CD4-positive, CD25-positive, alpha-beta regulatory T cell (primary cell): ENCODE results near the gene SLC12A4. TPM values are rescaled to one million over a fixed set of nuclear protein-coding genes. Genes with fewer than 3 reads are reported as not detected.

ENCODE experiments used
- ATAC-seq, 2 donors: fragments of 150-1000 bp; cut with Tn5 transposase; one replicate each; pipeline ENCODE4 v1.10.0; 2021; ENCODE audit warnings: low read depth in 2 of 2, moderate number of reproducible peaks in 2 of 2, moderate library complexity in 1 of 2
- DNase-seq, 3 donors: peaks; one replicate each; pipeline versions ENCODE4 v3.0.0 to v3.0.0-alpha.2; 2012 to 2022; ENCODE audit warnings: mixed read lengths in 1 of 3
- H3K27ac ChIP-seq: one replicate; pipeline ENCODE4 v1.7.0; 2013; ENCODE audit warnings: mild to moderate bottlenecking, low read length; ENCODE audit not compliant: insufficient read depth, poor library complexity, severe bottlenecking
- H3K27me3 ChIP-seq: one replicate; pipeline ENCODE4 v1.7.0; 2013; ENCODE audit warnings: low read length; ENCODE audit not compliant: control insufficient read depth, insufficient read depth
- H3K36me3 ChIP-seq: one replicate; pipeline ENCODE4 v1.7.0; 2013; ENCODE audit warnings: mild to moderate bottlenecking, low read length, moderate library complexity; ENCODE audit not compliant: control insufficient read depth, insufficient read depth
- H3K4me1 ChIP-seq: 2 replicates; pipeline ENCODE4 v1.7.0; 2013; ENCODE audit warnings: mild to moderate bottlenecking, low read length; ENCODE audit not compliant: insufficient read depth, control insufficient read depth, poor library complexity, severe bottlenecking
- H3K4me3 ChIP-seq: one replicate; pipeline ENCODE4 v1.7.0; 2013; ENCODE audit warnings: low read depth, mild to moderate bottlenecking, low read length, moderate library complexity
- H3K9me3 ChIP-seq, 2 experiments: 1 replicate in 1 of 2; 2 replicates in 1 of 2; pipeline ENCODE4 v1.7.0; 2013; ENCODE audit warnings: low read length in 2 of 2, mild to moderate bottlenecking in 1 of 2, moderate library complexity in 1 of 2; ENCODE audit not compliant: control insufficient read depth in 2 of 2
- H3K27ac Mint-ChIP-seq, 3 donors: one replicate each; pipeline ENCODE4 v1.8.0; 2020 to 2022; ENCODE audit warnings: mild to moderate bottlenecking in 3 of 3, mixed read lengths in 3 of 3, moderate library complexity in 2 of 3
- H3K27me3 Mint-ChIP-seq: one replicate; pipeline ENCODE4 v1.8.0; 2022; ENCODE audit warnings: mild to moderate bottlenecking, mixed read lengths
- H3K36me3 Mint-ChIP-seq: one replicate; pipeline ENCODE4 v1.8.0; 2020; ENCODE audit warnings: mixed read lengths
- H3K4me1 Mint-ChIP-seq, 4 donors: one replicate each; pipeline ENCODE4 v1.8.0; 2020 to 2022; ENCODE audit warnings: mixed read lengths in 4 of 4, mild to moderate bottlenecking in 1 of 4
- H3K4me3 Mint-ChIP-seq, 4 donors: one replicate each; pipeline ENCODE4 v1.8.0; 2020 to 2022; ENCODE audit warnings: mild to moderate bottlenecking in 4 of 4, mixed read lengths in 4 of 4, moderate library complexity in 3 of 4
- H3K9me3 Mint-ChIP-seq, 7 donors: one replicate each; pipeline ENCODE4 v1.8.0; 2020 to 2022; ENCODE audit warnings: mixed read lengths in 7 of 7, mild to moderate bottlenecking in 3 of 7, moderate library complexity in 2 of 7
- polyA plus RNA-seq, 4 donors: library from polyadenylated mRNA; unstranded; fragments of 300-500 nt; fragmentation: Illumina TruSeq; gene quantifications; one replicate each; pipeline ENCODE4 v1.2.3, GENCODE V29; 2021
- total RNA-seq: library from RNA; stranded (reverse); gene quantifications from one replicate; pipeline ENCODE4 v1.2.3, GENCODE V29; 2022

Gene SLC12A4
- total and polyA plus RNA-seq, 5 donors from 2014 or later: 5.0 to 30.4 (median 6.4) TPM

DNA sequence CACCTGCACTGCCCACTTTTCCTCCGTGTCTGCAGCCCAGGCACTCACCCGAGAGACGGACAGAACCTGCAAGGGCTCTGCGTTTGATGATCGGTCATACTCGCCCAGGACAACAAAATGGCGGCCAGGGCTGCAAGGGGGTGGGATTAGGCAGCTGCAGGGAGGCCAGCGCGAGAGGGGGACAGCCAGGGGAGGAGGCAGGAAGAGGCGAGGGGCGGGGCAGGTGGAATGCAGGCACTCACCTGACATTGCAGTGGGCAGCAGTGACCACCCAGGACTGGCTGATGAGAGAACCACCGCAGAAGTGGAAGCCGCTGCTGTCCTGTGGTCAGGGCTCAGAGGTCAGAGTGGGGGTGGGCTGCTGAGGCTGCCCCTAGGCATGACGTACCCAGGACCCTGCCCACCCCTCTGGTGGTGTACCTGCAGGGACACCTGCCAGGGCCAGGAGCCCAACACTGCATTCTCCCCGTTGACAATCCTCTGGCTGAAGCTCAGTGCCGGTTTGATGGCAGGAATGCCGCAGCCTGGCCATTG is 37.7 kb downstream of the SLC12A4 start:
- ATAC-seq: no peak
- Histone ChIP-seq H3K9me3 (no peaks in the 10 kb centered on the region), H3K27me3 (no peaks in the 10 kb centered on the region), H3K4me3 (no peak overlapping the region), H3K4me1 (peaks cover 15% of the 10 kb centered on the region), H3K36me3 (peaks cover 43% of the 10 kb centered on the region), H3K27ac (no peak overlapping the region)
- Mint-ChIP-seq H3K9me3 (peaks cover 0 to 1% (median 0%) of the 10 kb centered on the region in 7 donors), H3K27ac (no peak overlapping the region), H3K4me3 (no peak overlapping the region), H3K27me3 (no peaks in the 10 kb centered on the region), H3K36me3 (peaks cover 6% of the 10 kb centered on the region), H3K4me1 (peaks cover 0 to 32% (median 15%) of the 10 kb centered on the region in 4 donors)
- DNase-seq: no peak

DNA sequence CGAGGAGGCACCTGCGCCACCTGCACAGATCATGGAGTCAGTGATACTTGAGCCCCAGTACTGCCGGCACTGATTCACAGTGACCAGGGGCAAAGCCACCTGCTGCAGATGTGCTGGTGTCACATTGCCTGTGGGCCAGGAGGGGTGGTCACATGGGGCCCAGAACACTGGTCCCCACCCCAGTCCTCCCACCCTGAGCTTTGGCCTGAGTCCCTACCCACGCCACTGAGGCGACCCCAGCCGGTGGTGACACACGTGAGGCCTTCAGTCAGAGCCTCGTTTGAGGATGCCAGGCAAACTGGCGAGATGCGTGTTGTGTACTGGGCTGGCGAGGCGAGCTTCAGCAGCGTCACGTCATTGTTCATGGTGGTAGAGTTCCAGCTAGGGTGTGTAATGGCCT is 38.2 kb downstream of the SLC12A4 start:
- H3K4me1 ChIP-seq: peaks cover 13% of the 10 kb centered on the region
- peaks cover 0 to 26% (median 11%) of the 10 kb centered on the region in 4 donors for H3K4me1 Mint-ChIP-seq
- H3K4me3 ChIP-seq: no peak overlapping the region
- no peak overlapping the region for H3K27ac Mint-ChIP-seq
- DNase-seq (no peak), ATAC-seq (no peak)
- no peaks in the 10 kb centered on the region for H3K27me3 ChIP-seq
- H3K36me3 Mint-ChIP-seq: peaks cover under 1% of the 10 kb centered on the region
- H3K4me3 Mint-ChIP-seq: no peak overlapping the region
- H3K9me3 Mint-ChIP-seq: peaks cover 0 to 1% (median 0%) of the 10 kb centered on the region in 7 donors
- no peaks in the 10 kb centered on the region for H3K9me3 ChIP-seq
- H3K27ac ChIP-seq: no peak overlapping the region
- no peaks in the 10 kb centered on the region for H3K27me3 Mint-ChIP-seq
- H3K36me3 ChIP-seq: peaks cover 41% of the 10 kb centered on the region

DNA sequence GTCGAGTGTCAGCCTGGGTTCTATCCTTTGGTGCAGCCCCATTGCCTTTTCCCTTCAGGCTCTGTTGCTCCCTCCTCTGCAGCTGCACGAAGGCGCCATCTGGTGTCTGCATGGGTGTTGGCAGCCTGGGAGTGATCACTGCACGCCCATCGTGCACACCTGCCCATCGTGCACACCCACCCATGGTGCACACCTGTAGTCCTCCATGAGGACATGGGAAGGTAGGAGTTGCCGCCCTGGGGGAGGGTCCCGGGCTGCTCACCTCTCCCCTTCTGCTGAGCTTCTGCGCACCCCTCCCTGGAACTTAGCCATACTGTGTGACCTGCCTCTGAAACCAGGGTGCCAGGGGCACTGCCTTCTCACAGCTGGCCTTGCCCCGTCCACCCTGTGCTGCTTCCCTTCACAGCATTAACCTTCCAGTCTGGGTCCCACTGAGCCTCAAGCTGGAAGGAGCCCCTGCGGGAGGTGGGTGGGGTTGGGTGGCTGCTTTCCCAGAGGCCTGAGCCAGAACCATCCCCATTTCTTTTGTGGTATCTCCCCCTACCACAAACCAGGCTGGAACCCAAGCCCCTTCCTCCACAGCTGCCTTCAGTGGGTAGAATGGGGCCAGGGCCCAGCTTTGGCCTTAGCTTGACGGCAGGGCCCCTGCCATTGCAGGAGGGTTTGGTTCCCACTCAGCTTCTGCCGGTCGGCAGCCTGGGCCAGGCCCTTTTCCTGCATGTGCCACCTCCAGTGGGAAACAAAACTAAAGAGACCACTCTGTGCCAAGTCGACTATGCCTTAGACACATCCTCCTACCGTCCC is 39.7 kb downstream of the SLC12A4 start:
- H3K4me3 ChIP-seq: no peak overlapping the region
- H3K27me3 ChIP-seq: no peaks in the 10 kb centered on the region
- H3K4me1 ChIP-seq: peaks cover 6% of the 10 kb centered on the region
- H3K9me3 ChIP-seq: no peaks in the 10 kb centered on the region
- peaks cover 0 to 1% (median 0%) of the 10 kb centered on the region in 7 donors for H3K9me3 Mint-ChIP-seq
- ATAC-seq: peak; percentile 73 to 78
- H3K27ac Mint-ChIP-seq: peak overlapping the region in 2 of 3 donors; percentile 31 to 38
- no peaks in the 10 kb centered on the region for H3K36me3 Mint-ChIP-seq
- H3K27me3 Mint-ChIP-seq: no peaks in the 10 kb centered on the region
- peaks cover 0 to 14% (median 3%) of the 10 kb centered on the region in 4 donors for H3K4me1 Mint-ChIP-seq
- H3K36me3 ChIP-seq: peaks cover 26% of the 10 kb centered on the region
- peak; percentile 61 to 78 (median 77) for DNase-seq
- H3K27ac ChIP-seq: no peak overlapping the region
- no peak overlapping the region for H3K4me3 Mint-ChIP-seq

DNA sequence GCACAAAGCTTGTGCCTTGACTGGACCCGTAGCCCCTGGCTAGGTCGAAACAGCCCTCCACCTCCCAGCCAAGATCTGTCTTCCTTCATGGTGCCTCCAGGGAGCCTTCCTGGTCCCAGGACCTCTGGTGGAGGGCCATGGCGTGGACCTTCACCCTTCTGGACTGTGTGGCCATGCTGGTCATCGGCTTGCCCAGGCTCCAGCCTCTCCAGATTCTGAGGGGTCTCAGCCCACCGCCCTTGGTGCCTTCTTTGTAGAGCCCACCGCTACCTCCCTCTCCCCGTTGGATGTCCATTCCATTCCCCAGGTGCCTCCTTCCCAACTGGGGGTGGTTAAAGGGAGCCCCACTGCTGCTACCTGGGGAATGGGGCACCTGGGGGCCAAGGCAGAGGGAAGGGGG is 40.3 kb downstream of the SLC12A4 start:
- Mint-ChIP-seq H3K36me3 (no peaks in the 10 kb centered on the region), H3K27me3 (no peaks in the 10 kb centered on the region), H3K4me1 (peaks cover 0 to 11% (median 2%) of the 10 kb centered on the region in 4 donors), H3K9me3 (peaks cover 0 to 1% (median 0%) of the 10 kb centered on the region in 7 donors), H3K4me3 (no peak overlapping the region), H3K27ac (peak overlapping the region in 1 of 3 donors; percentile 31)
- H3K4me3 ChIP-seq: no peak overlapping the region
- no peak overlapping the region for H3K27ac ChIP-seq
- ATAC-seq: no peak
- DNase-seq: no peak
- no peaks in the 10 kb centered on the region for H3K9me3 ChIP-seq
- H3K27me3 ChIP-seq: no peaks in the 10 kb centered on the region
- peaks cover 6% of the 10 kb centered on the region for H3K4me1 ChIP-seq
- H3K36me3 ChIP-seq: peaks cover 25% of the 10 kb centered on the region

DNA sequence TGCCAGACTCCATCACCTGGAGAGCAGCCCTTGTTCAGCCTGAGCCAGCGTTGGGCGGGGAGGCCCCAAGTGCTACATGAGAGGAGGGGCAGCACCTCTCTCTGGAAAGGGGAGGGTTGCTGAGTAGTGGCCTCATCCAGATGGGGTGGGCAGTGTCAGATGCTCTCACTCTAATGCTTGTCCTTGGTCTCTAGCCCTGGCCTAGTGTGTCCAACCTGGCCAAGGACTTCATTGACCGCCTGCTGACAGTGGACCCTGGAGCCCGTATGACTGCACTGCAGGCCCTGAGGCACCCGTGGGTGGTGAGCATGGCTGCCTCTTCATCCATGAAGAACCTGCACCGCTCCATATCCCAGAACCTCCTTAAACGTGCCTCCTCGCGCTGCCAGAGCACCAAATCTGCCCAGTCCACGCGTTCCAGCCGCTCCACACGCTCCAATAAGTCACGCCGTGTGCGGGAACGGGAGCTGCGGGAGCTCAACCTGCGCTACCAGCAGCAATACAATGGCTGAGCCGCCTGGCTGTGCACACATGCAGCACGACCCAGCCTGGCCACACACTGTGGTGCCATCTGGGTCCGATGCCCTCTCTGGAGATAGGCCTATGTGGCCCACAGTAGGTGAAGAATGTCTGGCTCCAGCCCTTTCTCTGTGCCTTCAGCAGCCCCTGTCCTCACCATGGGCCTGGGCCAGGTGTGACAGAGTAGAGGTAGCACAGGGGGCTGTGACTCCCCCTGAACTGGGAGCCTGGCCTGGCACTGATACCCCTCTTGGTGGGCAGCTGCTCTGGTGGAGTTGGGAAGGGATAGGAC is 41.1 kb downstream of the SLC12A4 start:
- peaks cover 0 to 1% (median 0%) of the 10 kb centered on the region in 7 donors for H3K9me3 Mint-ChIP-seq
- peaks cover 24% of the 10 kb centered on the region for H3K36me3 ChIP-seq
- DNase-seq (no peak), ATAC-seq (no peak)
- no peaks in the 10 kb centered on the region for H3K27me3 Mint-ChIP-seq
- H3K4me3 Mint-ChIP-seq: no peak overlapping the region
- peaks cover 0 to 11% (median 2%) of the 10 kb centered on the region in 4 donors for H3K4me1 Mint-ChIP-seq
- no peaks in the 10 kb centered on the region for H3K36me3 Mint-ChIP-seq
- H3K4me3 ChIP-seq: no peak overlapping the region
- H3K9me3 ChIP-seq: no peaks in the 10 kb centered on the region
- no peaks in the 10 kb centered on the region for H3K27me3 ChIP-seq
- no peak overlapping the region for H3K27ac ChIP-seq
- peaks cover 6% of the 10 kb centered on the region for H3K4me1 ChIP-seq
- no peak overlapping the region for H3K27ac Mint-ChIP-seq

DNA sequence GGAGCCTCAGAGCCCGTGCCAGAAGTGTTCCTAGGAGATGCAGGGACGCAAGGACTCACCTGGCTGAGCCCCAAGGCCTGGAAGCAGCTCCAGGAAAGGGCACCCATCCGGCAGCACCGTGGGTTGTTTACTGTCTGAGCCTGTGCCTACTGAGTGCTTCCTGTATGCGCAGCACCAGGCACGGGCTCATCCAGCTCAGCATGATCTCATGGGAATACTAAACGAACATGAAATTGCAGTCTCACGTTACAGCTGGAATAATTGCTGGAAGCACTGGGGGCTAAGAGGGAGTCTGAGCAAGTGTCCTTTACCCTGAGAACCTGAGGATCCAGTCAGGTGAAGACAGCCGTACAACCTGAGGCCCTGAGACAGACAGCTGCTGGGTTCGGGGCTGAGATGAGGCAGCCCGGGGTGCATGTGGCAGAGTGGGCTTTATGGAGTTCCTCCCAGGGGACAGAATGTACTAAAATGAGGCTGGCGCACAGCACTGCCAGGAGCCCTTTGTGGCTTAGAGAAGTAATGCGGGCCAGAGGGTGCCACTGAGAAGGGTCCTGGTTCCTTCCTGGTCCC is 42.2 kb downstream of the SLC12A4 start:
- Histone ChIP-seq H3K4me3 (no peak overlapping the region), H3K4me1 (peaks cover 6% of the 10 kb centered on the region), H3K9me3 (no peaks in the 10 kb centered on the region), H3K27me3 (no peaks in the 10 kb centered on the region), H3K36me3 (peaks cover 19% of the 10 kb centered on the region), H3K27ac (no peak overlapping the region)
- H3K4me3 Mint-ChIP-seq: no peak overlapping the region
- no peaks in the 10 kb centered on the region for H3K36me3 Mint-ChIP-seq
- peaks cover 0 to 1% (median 0%) of the 10 kb centered on the region in 7 donors for H3K9me3 Mint-ChIP-seq
- peaks cover 0 to 17% (median 2%) of the 10 kb centered on the region in 4 donors for H3K4me1 Mint-ChIP-seq
- H3K27me3 Mint-ChIP-seq: no peaks in the 10 kb centered on the region
- DNase-seq (no peak), ATAC-seq (no peak)
- no peak overlapping the region for H3K27ac Mint-ChIP-seq

DNA sequence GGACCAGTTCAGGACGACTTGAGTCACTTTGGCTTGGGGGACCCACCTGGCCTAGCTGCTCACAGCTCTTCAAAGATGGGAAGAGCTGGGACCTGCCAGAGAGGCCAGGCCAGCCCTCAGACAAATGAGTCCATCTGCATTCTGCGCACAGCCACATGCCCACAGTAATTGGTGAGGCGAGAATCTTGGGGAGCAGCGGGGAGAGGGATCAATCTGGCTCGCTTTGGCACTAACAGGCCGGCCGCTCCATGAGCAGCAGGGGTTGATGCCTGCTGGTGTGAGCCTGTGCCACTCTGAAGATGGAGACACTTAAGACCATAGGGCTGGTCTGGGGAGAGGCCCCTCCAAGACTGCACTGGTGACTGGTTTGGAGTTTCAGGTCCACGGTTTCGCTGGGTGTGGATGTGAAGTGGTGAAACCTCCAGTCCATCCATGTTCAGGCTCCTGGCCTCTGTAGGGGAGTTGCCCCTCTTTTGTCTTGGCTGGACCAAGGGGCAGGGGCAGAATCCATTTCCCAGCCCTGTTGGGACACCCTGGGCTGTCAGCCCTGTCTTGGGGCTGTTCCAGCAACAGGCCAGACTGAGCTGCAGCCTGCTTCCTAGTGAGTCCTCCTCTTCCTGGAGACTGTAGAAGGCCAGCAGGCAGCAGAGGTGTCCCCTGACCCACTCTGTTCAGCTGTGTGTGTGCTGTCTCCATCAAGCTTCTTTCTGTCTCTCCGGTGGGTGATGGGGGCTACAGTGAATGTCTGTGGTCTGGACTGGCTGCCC is 44.1 kb downstream of the SLC12A4 start:
- ATAC-seq (no peak), DNase-seq (no peak)
- Histone ChIP-seq H3K27me3 (no peaks in the 10 kb centered on the region), H3K4me3 (no peak overlapping the region), H3K9me3 (no peaks in the 10 kb centered on the region), H3K36me3 (peaks cover 22% of the 10 kb centered on the region), H3K4me1 (peaks cover 6% of the 10 kb centered on the region), H3K27ac (no peak overlapping the region)
- Mint-ChIP-seq H3K27me3 (no peaks in the 10 kb centered on the region), H3K4me1 (peaks cover 0 to 17% (median 2%) of the 10 kb centered on the region in 4 donors), H3K27ac (peak overlapping the region in 1 of 3 donors; percentile 8), H3K9me3 (no peaks in the 10 kb centered on the region), H3K36me3 (no peaks in the 10 kb centered on the region), H3K4me3 (no peak overlapping the region)
